Neural progenitor cell (in vitro differentiated cells): ENCODE data around the gene NASP. TPM values are rescaled to one million over a fixed set of nuclear protein-coding genes. Genes with fewer than 3 reads are reported as not detected.

Experiments
- DNase-seq: peaks from one replicate; pipeline ENCODE4 v3.0.0-alpha.2; 2016; ENCODE audit warnings: low spot score
- H2AFZ ChIP-seq: fragments of 200-600 bp; sonication (generic); replicated peaks from 2 replicates; pipeline ENCODE4 v1.6.1; 2016; ENCODE audit warnings: antibody characterized with exemption
- H3F3A ChIP-seq: fragments of 200-600 bp; sonication (generic); 2 replicates; pipeline ENCODE4 v1.6.1; 2016; ENCODE audit warnings: antibody characterized with exemption, low read depth
- H3K27ac ChIP-seq: fragments of 200-600 bp; sonication (generic); 2 replicates; pipeline ENCODE4 v1.5.1; 2016; ENCODE audit warnings: mild to moderate bottlenecking
- H3K27me3 ChIP-seq: fragments of 200-600 bp; sonication (generic); 2 replicates; pipeline ENCODE4 v1.6.1; 2016; ENCODE audit warnings: mild to moderate bottlenecking, moderate library complexity
- H3K36me3 ChIP-seq: fragments of 200-600 bp; sonication (generic); 2 replicates; pipeline ENCODE4 v1.5.1; 2016
- H3K4me1 ChIP-seq: fragments of 200-600 bp; sonication (generic); 2 replicates; pipeline ENCODE4 v1.6.1; 2016; ENCODE audit warnings: mixed run types
- H3K4me2 ChIP-seq: fragments of 200-600 bp; sonication (generic); 2 replicates; pipeline ENCODE4 v1.6.1; 2016
- H3K4me3 ChIP-seq: fragments of 200-600 bp; sonication (generic); 2 replicates; pipeline ENCODE4 v1.5.1; 2016
- H3K79me2 ChIP-seq: fragments of 200-600 bp; sonication (generic); 2 replicates; pipeline ENCODE4 v1.6.1; 2016; ENCODE audit warnings: low read depth
- H3K9ac ChIP-seq: fragments of 200-600 bp; sonication (generic); 2 replicates; pipeline ENCODE4 v1.6.1; 2016
- H3K9me3 ChIP-seq: fragments of 200-600 bp; sonication (generic); 2 replicates; pipeline ENCODE4 v1.5.1; 2016; ENCODE audit warnings: low read depth
- H4K20me1 ChIP-seq: fragments of 200-600 bp; sonication (generic); 2 replicates; pipeline ENCODE4 v1.6.1; 2016; ENCODE audit warnings: low read depth
- H3K27ac Mint-ChIP-seq: 3 replicates; pipeline ENCODE4 v1.8.0; 2021; ENCODE audit warnings: mixed read lengths
- H3K27me3 Mint-ChIP-seq: 2 replicates; pipeline ENCODE4 v1.8.0; 2022; ENCODE audit warnings: low read depth, mild to moderate bottlenecking, inconsistent platforms, moderate library complexity, mixed read lengths; ENCODE audit not compliant: insufficient read depth
- H3K36me3 Mint-ChIP-seq: 3 replicates; pipeline ENCODE4 v1.8.0; 2021; ENCODE audit warnings: mixed read lengths
- H3K4me1 Mint-ChIP-seq: 3 replicates; pipeline ENCODE4 v1.8.0; 2021; ENCODE audit warnings: mixed read lengths
- H3K4me3 Mint-ChIP-seq: 3 replicates; pipeline ENCODE4 v1.8.0; 2021; ENCODE audit warnings: mild to moderate bottlenecking, moderate library complexity, mixed read lengths
- H3K9me3 Mint-ChIP-seq: 3 replicates; pipeline ENCODE4 v1.8.0; 2020; ENCODE audit warnings: mixed read lengths
- EZH2 ChIP-seq: fragments of 200-600 bp; sonication (generic); IDR thresholded peaks from 2 replicates; pipeline ENCODE4 v1.6.1; 2017; ENCODE audit warnings: antibody characterized with exemption, mild to moderate bottlenecking, moderate library complexity
- EZH2phosphoT487 ChIP-seq: fragments of 200-600 bp; sonication (generic); IDR thresholded peaks from 2 replicates; pipeline ENCODE4 v1.6.1; 2017; ENCODE audit warnings: antibody characterized with exemption
- small RNA-seq: library from RNA; depleted of rRNA; stranded (forward); fragments of <200 nt; gene quantifications from one replicate; pipeline ENCODE3, GENCODE V24; 2015
- total RNA-seq: library from RNA; depleted of rRNA; stranded (reverse); fragments of >200 nt; gene quantifications from 2 replicates; pipeline ENCODE4 v1.2.3, GENCODE V29; 2015; ENCODE audit warnings: low replicate concordance
- TF ChIP-seq, protein P1 (sequence below): fragments of 200-600 bp; sonication (generic); IDR thresholded peaks from 2 replicates; pipeline ENCODE4 v1.5.1; 2017; ENCODE audit warnings: antibody characterized with exemption, mild to moderate bottlenecking

NASP gene
- total RNA-seq, 1 donor from 2014 or later: 337 TPM

DNA sequence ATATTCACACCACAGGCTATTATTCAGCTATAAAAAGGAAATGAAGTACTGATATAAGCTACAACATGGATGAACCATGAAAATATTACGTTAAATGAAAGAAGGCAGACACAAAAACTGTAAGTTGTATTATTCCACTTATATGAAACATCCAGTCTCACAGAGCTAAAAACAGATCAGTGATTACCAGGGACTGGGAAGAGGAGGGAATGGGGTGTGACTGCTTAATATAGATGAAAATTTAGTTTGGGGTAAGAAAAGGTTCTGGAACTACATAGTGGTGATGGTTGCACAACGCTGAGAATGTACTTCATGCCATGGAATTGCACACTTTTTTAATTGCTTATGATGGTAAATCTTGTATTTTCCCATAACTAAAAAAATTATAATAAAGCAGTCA is 83.0 kb downstream of the NASP start:
- no peak overlapping the region for H3K27ac Mint-ChIP-seq
- H2AFZ ChIP-seq: no peak overlapping the region
- peaks cover 84% of the 10 kb centered on the region for H4K20me1 ChIP-seq

DNA sequence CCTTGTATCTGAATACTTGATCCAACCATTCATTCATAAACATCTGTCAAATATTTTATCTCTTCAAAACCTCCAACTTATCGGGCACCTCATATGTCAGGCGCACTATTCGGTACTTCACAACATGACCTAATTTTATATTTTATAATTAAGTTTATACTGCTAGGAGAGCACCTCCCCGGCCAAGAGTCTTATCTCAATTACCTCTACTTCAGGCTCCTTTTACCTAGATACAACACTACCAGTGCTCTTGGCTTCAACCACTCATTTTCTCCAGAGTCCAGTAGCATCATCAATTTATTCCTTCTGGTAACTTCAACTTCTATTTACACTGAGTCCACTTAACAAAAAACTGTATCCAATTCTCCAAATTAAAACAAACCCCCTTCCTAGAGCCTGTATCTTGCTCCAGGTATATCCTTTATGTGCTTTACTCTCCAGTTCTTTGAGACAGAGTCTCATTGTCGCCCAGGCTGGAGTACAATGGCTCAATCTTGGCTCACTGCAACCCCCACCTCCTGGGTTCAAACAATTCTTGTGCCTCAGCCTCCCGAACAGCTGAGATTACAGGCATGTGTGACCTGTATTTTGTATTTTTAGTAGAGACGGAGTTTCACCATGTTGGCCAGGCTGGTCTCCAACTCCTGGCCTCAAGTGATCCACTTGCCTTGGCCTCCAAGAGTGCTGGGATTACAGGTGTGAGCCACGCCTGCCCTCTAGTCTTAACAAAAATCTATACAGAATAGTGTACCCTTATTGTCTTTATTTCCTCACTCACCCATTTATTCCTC is 83.7 kb downstream of the NASP start:
- H3K4me1 Mint-ChIP-seq: peaks cover 4% of the 10 kb centered on the region
- no peak overlapping the region for H3K27ac ChIP-seq
- no peak overlapping the region for H3K9ac ChIP-seq
- H3K27ac Mint-ChIP-seq: no peak overlapping the region
- H3K27me3 Mint-ChIP-seq: peaks cover 2% of the 10 kb centered on the region
- no peak for TF ChIP-seq EZH2phosphoT487
- TF ChIP-seq, protein P1, sequence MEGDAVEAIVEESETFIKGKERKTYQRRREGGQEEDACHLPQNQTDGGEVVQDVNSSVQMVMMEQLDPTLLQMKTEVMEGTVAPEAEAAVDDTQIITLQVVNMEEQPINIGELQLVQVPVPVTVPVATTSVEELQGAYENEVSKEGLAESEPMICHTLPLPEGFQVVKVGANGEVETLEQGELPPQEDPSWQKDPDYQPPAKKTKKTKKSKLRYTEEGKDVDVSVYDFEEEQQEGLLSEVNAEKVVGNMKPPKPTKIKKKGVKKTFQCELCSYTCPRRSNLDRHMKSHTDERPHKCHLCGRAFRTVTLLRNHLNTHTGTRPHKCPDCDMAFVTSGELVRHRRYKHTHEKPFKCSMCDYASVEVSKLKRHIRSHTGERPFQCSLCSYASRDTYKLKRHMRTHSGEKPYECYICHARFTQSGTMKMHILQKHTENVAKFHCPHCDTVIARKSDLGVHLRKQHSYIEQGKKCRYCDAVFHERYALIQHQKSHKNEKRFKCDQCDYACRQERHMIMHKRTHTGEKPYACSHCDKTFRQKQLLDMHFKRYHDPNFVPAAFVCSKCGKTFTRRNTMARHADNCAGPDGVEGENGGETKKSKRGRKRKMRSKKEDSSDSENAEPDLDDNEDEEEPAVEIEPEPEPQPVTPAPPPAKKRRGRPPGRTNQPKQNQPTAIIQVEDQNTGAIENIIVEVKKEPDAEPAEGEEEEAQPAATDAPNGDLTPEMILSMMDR: no peak
- no peak for TF ChIP-seq EZH2
- H3K4me3 Mint-ChIP-seq: no peak overlapping the region
- H3K36me3 Mint-ChIP-seq: peaks cover 26% of the 10 kb centered on the region
- H3K27me3 ChIP-seq: no peaks in the 10 kb centered on the region
- H2AFZ ChIP-seq: no peak overlapping the region
- H4K20me1 ChIP-seq: peaks cover 81% of the 10 kb centered on the region
- H3K9me3 Mint-ChIP-seq: peaks cover 3% of the 10 kb centered on the region
- no peaks in the 10 kb centered on the region for H3F3A ChIP-seq
- no peak for DNase-seq
- peaks cover 100% of the 10 kb centered on the region for H3K79me2 ChIP-seq
- H3K9me3 ChIP-seq: no peaks in the 10 kb centered on the region
- H3K4me2 ChIP-seq: no peak overlapping the region
- H3K4me3 ChIP-seq: no peak overlapping the region
- no peaks in the 10 kb centered on the region for H3K36me3 ChIP-seq
- no peaks in the 10 kb centered on the region for H3K4me1 ChIP-seq

More for the DNA sequence above, 83.0 kb downstream of the NASP start:
- Mint-ChIP-seq H3K9me3 (peaks cover 3% of the 10 kb centered on the region), H3K27me3 (no peaks in the 10 kb centered on the region), H3K36me3 (peaks cover 27% of the 10 kb centered on the region), H3K4me3 (no peak overlapping the region), H3K4me1 (peaks cover 4% of the 10 kb centered on the region)
- Histone ChIP-seq H3K27me3 (no peaks in the 10 kb centered on the region), H3F3A (no peaks in the 10 kb centered on the region), H3K4me1 (no peaks in the 10 kb centered on the region), H3K36me3 (no peaks in the 10 kb centered on the region), H3K9ac (no peak overlapping the region), H3K27ac (no peak overlapping the region), H3K4me2 (no peak overlapping the region), H3K9me3 (no peaks in the 10 kb centered on the region), H3K79me2 (peaks cover 100% of the 10 kb centered on the region), H3K4me3 (no peak overlapping the region)
- TF ChIP-seq, protein P1: no peak
- TF ChIP-seq EZH2phosphoT487: no peak
- TF ChIP-seq EZH2: no peak
- no peak for DNase-seq

Small RNAs within 50 kb of the gene (small RNA-seq; reads per million reads assigned to genes)
- gene AL355480.1: not detected
- gene AL355480.2: not detected
- gene AL355480.3: not detected
- not detected for gene AL355480.4

Other genes with a start within 250 kb of the NASP start
- 6.1 and 10.7 TPM in 2 replicates for gene TOE1, start 243.9 kb upstream of the NASP start, total RNA-seq
- gene MUTYH, start 243.6 kb upstream of the NASP start, total RNA-seq: 48.2 and 89.7 TPM in 2 replicates
- gene TESK2, start 92.9 kb upstream of the NASP start, total RNA-seq: 10.5 and 14.9 TPM in 2 replicates
- gene CCDC163, start 84.0 kb upstream of the NASP start, total RNA-seq: 1.7 TPM in 2 replicates
- gene MMACHC, start 83.7 kb upstream of the NASP start, total RNA-seq: 3.1 and 5.8 TPM in 2 replicates
- 477 and 653 TPM in 2 replicates for gene PRDX1, start 62.2 kb upstream of the NASP start, total RNA-seq
- 129 and 167 TPM in 2 replicates for gene AKR1A1, start 33.2 kb upstream of the NASP start, total RNA-seq
- 1.5 and 1.7 TPM in 2 replicates for gene CCDC17, start 40.0 kb downstream of the NASP start, total RNA-seq
- gene GPBP1L1, start 102.5 kb downstream of the NASP start, total RNA-seq: 147 and 262 TPM in 2 replicates
- 56.0 and 65.2 TPM in 2 replicates for gene TMEM69, start 104.1 kb downstream of the NASP start, total RNA-seq
- gene IPP, start 166.6 kb downstream of the NASP start, total RNA-seq: 10.0 and 15.0 TPM in 2 replicates
- 5.5 and 20.3 TPM in 2 replicates for gene MAST2, start 219.6 kb downstream of the NASP start, total RNA-seq